Endothelial cell of umbilical vein (primary cell): ENCODE measurements around the gene ARMC7. TPM values are rescaled to one million over a fixed set of nuclear protein-coding genes. Genes with fewer than 3 reads are reported as not detected.
A peak's percentile ranks its signal among the peaks of the same experiment; 100 is the strongest.

Experiments used
- BruUV-seq: library from RNA; stranded (reverse); fragments of 400-500 nt; replicated peaks from 2 replicates; lab custom pipeline; 2021; lab: Mats Ljungman, UMichigan
- CTCF ChIA-PET: fragments of 300-600, 350-600 bp; sonication (Branson Sonifier 250); formaldehyde crosslinking; loops from one replicate; lab custom pipeline; 2021; ENCODE audit warnings: antibody characterized with exemption, inconsistent platforms; lab: Charles Lee
- POLR2A ChIA-PET: fragments of 300-600, 350-600 bp; sonication (Branson Sonifier 250); formaldehyde crosslinking; loops from one replicate; lab custom pipeline; 2021; ENCODE audit warnings: antibody characterized with exemption, inconsistent platforms; lab: Charles Lee
- DNase-seq: peaks from one replicate; pipeline ENCODE4 v3.0.0-alpha.2; 2011; ENCODE audit warnings: low read depth, low spot score
- FAIRE-seq: peaks from 2 replicates; lab custom pipeline; 2011; peaks lifted over from hg19 to GRCh38; lab: Jason Lieb, UNC
- H2AFZ ChIP-seq: 2 replicates; pipeline ENCODE4 v1.6.0; 2012; ENCODE audit warnings: low read depth, low read length, control low read depth, inconsistent platforms
- H3K27ac ChIP-seq: 2 replicates; pipeline ENCODE4 v1.5.1; 2011; ENCODE audit warnings: low read depth, mild to moderate bottlenecking, control low read depth, low read length, moderate library complexity; ENCODE audit not compliant: insufficient read depth
- H3K27me3 ChIP-seq, 2 experiments: 2 replicates each; pipeline versions ENCODE4 v1.6.0 to v1.6.1; 2011; ENCODE audit warnings: low read length in 2 of 2, mixed read lengths in 1 of 2; ENCODE audit not compliant: control insufficient read depth in 2 of 2, insufficient read depth in 2 of 2
- H3K36me3 ChIP-seq, 2 experiments: 2 replicates in 1 of 2; 3 replicates in 1 of 2; pipeline ENCODE4 v1.5.1; 2011; ENCODE audit warnings: low read length in 2 of 2, mild to moderate bottlenecking in 1 of 2, moderate library complexity in 1 of 2; ENCODE audit not compliant: control insufficient read depth in 2 of 2, insufficient read depth in 2 of 2; ENCODE audit errors: extremely low read depth in 1 of 2
- H3K4me1 ChIP-seq: 3 replicates; pipeline ENCODE4 v1.5.1; 2011; ENCODE audit warnings: mild to moderate bottlenecking, low read length; ENCODE audit not compliant: control insufficient read depth, insufficient read depth; ENCODE audit errors: extremely low read depth
- H3K4me2 ChIP-seq: 2 replicates; pipeline ENCODE4 v1.6.1; 2011; ENCODE audit warnings: low read length, control low read depth, mixed read lengths; ENCODE audit not compliant: insufficient read depth
- H3K4me3 ChIP-seq, 3 experiments: fragments of 200-600 bp in 1 of 3; sonication (generic), shearing (Covaris generic) in 1 of 3; replicated peaks in 1 of 3; 2 replicates each; pipeline ENCODE4 v1.5.1; 2011 to 2016; ENCODE audit warnings: control low read depth in 3 of 3, low read length in 3 of 3, mild to moderate bottlenecking in 2 of 3, inconsistent platforms in 1 of 3, low read depth in 1 of 3, moderate library complexity in 1 of 3; ENCODE audit not compliant: insufficient read depth in 1 of 3
- H3K79me2 ChIP-seq: 2 replicates; pipeline ENCODE4 v1.6.0; 2012; ENCODE audit warnings: low read length, inconsistent platforms; ENCODE audit not compliant: control insufficient read depth, insufficient read depth
- H3K9ac ChIP-seq: replicated peaks from 2 replicates; pipeline ENCODE3; 2011; ENCODE audit warnings: low read length, control low read depth; ENCODE audit not compliant: insufficient read depth; ENCODE audit errors: extremely low read depth
- H3K9me1 ChIP-seq: replicated peaks from 3 replicates; pipeline ENCODE4 v1.6.0; 2011; ENCODE audit warnings: mild to moderate bottlenecking, low read length; ENCODE audit not compliant: control insufficient read depth, insufficient read depth; ENCODE audit errors: extremely low read depth
- H3K9me3 ChIP-seq: replicated peaks from 2 replicates; pipeline ENCODE4 v1.5.1; 2012; ENCODE audit warnings: low read length, inconsistent platforms; ENCODE audit not compliant: control insufficient read depth, insufficient read depth
- H4K20me1 ChIP-seq: replicated peaks from 2 replicates; pipeline ENCODE3; 2011; ENCODE audit warnings: mild to moderate bottlenecking, low read length; ENCODE audit not compliant: control insufficient read depth, insufficient read depth; ENCODE audit errors: extremely low read depth
- CTCF ChIP-seq, 2 donors: IDR thresholded peaks; 1 replicate in 1 of 2; 2 replicates in 1 of 2; pipeline ENCODE4 v1.5.1; 2011; ENCODE audit warnings: low read length in 2 of 2, mild to moderate bottlenecking in 2 of 2, moderate library complexity in 2 of 2, control low read depth in 1 of 2, inconsistent platforms in 1 of 2, low read depth in 1 of 2; ENCODE audit not compliant: insufficient read depth in 1 of 2; ENCODE audit errors: extremely low read depth in 1 of 2
- EZH2 ChIP-seq: IDR thresholded peaks from 2 replicates; pipeline ENCODE4 v1.6.1; 2012; ENCODE audit warnings: borderline replicate concordance, low read depth, mild to moderate bottlenecking, moderate library complexity, low read length, inconsistent platforms; ENCODE audit not compliant: severe bottlenecking
- POLR2A ChIP-seq: IDR thresholded peaks from 2 replicates; pipeline ENCODE4 v1.6.1; 2012; ENCODE audit warnings: low read depth, mild to moderate bottlenecking, control low read depth, low read length
- POLR2AphosphoS5 ChIP-seq: IDR thresholded peaks from 2 replicates; pipeline ENCODE4 v1.6.1; 2012; ENCODE audit warnings: low read depth, mild to moderate bottlenecking, control low read depth, low read length, moderate library complexity; ENCODE audit not compliant: insufficient read depth
- dilution Hi-C: fragments of 300-500 bp; cut with MboI; formaldehyde crosslinking; loops from one replicate; pipeline ENCODE4 v1.15.0; 2019; ENCODE audit warnings: low sequenced_read_pairs; ENCODE audit not compliant: extremely low pct_ligation_motif_present
- intact Hi-C: fragments of 100-400 bp; cut with micrococcal nuclease; formaldehyde crosslinking; loops from one replicate; pipeline ENCODE4 v1.10.0; 2022
- polyA plus RNA-seq, 4 experiments: library from polyadenylated mRNA; depleted of rRNA in 3 of 4; stranded (reverse) in 3 of 4; unstranded in 1 of 4; fragments of >200 nt; gene quantifications; 2 replicates each; pipeline versions ENCODE4 v1.2.1 to v1.2.3, GENCODE V29; 2011 to 2012; ENCODE audit warnings: missing spikeins in 1 of 4
- total RNA-seq: library from RNA; stranded (reverse); gene quantifications from 2 replicates; pipeline ENCODE4 v1.2.3, GENCODE V29; 2021

The ARMC7 gene
- total and polyA plus RNA-seq, 2 donors (not counting 3 experiments of a cell fraction or from before 2014, with no cell fraction given), result 11.8 to 15.7 TPM

GRCh38 chr17:75087182-75087557 is 22.6 kb upstream of the ARMC7 start:
- BruUV-seq, result no TSS peak
- TF ChIP-seq POLR2AphosphoS5 (no peak), POLR2A (no peak), EZH2 (no peak), CTCF (IDR thresholded peaks at IDR 0.05; ENCODE audit: extremely low read depth in 1 of 2, insufficient read depth in 1 of 2, low read depth in 1 of 2, low read length in 2 of 2) (no peak)

More at GRCh38 chr17:75087182-75087557, 22.6 kb upstream of the ARMC7 start:
- Histone ChIP-seq H3K79me2 (no peaks in the 10 kb centered on the region), H3K4me1 (peaks cover 42% of the 10 kb centered on the region), H3K27ac (peak overlapping the region; percentile 88), H3K27me3 (no peaks in the 10 kb centered on the region), H3K4me2 (peak overlapping the region; percentile 33), H3K9me1 (no peaks in the 10 kb centered on the region), H2AFZ (peak overlapping the region; percentile 61), H4K20me1 (no peaks in the 10 kb centered on the region), H3K9ac (peak overlapping the region; percentile 28), H3K36me3 (no peaks in the 10 kb centered on the region), H3K4me3 (peak overlapping the region in 1 of 3 experiments; percentile 52), H3K9me3 (no peaks in the 10 kb centered on the region)
- POLR2A ChIA-PET, result interaction anchor here (0.9 to 1.1 kb wide), 2 partner anchors 9 to 25 kb away, joined by 3 to 5 read pairs; no protein-coding TSS in a partner anchor
- dilution Hi-C loops (no loop called here), intact Hi-C loops (loop anchor here (1.0 to 2.0 kb wide), 5 partner anchors 9 to 52 kb away; partner anchors contain the start of gene ATP5PD)
- CTCF ChIA-PET, result interaction anchor here (1.3 to 4.1 kb wide), 7 partner anchors 9 to 126 kb away, joined by 3 to 35 read pairs (median 13); no protein-coding TSS in a partner anchor
- no peak for FAIRE-seq
- no peak for DNase-seq
